KG1 (cell line): ENCODE data around the gene TMEM181.
"Not testable (repeated sequence)": the region's sequence is repeated elsewhere in the genome, so short reads cannot be mapped to it uniquely, and the experiment has no call there.

Experiments used
- DNase-seq: peaks from one replicate; lab custom pipeline; 2025; lab: John Stamatoyannopoulos, UW

The TMEM181 gene

GRCh38 chr6:158639056-158639455 is 79.2 kb downstream of the TMEM181 start:
- DNase-seq = no peak

- DNase-seq = no peak
Measured at GRCh38 chr6:158640519-158640918, 80.6 kb downstream of the TMEM181 start.

DNA sequence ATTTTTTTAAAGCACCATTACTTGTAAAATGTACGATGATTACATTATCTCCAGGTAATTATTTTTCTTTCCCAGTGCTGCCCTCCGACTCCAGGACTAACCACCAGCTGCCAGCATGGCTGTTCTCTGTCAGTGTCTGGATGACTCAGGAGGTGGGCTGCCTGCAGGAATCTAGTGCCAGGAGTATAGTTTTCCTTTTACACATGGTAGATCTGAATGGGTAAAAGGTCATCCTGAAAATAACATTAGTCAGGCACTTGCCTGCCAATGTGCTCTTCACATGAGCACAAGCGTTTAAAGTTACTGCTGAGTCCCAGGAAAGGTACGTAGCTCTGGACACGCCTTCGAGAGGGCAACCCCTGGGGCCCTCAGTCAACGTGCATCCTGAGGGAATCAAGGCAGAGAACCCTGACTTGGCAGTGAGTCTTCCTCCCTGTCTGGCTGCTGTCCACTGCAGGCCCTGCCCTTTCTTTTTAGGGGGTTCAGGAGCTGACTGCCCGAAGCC is 82.3 kb downstream of the TMEM181 start:
- no peak for DNase-seq

DNA sequence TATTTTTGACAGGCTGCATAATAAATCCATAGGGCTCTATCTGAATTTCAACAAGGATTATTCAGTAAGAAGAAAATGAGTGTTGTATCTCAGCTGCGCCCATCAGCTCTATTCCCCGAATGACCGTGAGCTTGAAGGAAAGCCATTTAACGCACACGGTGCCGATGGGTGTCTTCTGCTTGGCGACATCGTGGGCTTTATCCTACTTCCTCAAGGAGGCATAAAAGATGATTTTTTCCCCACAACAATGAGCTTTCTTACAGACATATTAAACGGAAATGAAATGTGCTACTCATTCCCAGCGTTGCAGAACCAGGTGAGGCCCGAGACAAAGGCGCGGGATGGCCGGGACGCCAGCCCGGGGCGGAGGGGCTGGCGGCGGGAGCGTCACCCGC is 83.9 kb downstream of the TMEM181 start:
- DNase-seq = no peak

GRCh38 chr6:158644231-158645063 is 84.6 kb downstream of the TMEM181 start, which contains the start of gene DYNLT1:
Gene DYNLT1 (minus strand): TSS chr6:158644743. CDS start chr6:158644708, 35 bp downstream.
- peak; percentile 54 for DNase-seq

DNA sequence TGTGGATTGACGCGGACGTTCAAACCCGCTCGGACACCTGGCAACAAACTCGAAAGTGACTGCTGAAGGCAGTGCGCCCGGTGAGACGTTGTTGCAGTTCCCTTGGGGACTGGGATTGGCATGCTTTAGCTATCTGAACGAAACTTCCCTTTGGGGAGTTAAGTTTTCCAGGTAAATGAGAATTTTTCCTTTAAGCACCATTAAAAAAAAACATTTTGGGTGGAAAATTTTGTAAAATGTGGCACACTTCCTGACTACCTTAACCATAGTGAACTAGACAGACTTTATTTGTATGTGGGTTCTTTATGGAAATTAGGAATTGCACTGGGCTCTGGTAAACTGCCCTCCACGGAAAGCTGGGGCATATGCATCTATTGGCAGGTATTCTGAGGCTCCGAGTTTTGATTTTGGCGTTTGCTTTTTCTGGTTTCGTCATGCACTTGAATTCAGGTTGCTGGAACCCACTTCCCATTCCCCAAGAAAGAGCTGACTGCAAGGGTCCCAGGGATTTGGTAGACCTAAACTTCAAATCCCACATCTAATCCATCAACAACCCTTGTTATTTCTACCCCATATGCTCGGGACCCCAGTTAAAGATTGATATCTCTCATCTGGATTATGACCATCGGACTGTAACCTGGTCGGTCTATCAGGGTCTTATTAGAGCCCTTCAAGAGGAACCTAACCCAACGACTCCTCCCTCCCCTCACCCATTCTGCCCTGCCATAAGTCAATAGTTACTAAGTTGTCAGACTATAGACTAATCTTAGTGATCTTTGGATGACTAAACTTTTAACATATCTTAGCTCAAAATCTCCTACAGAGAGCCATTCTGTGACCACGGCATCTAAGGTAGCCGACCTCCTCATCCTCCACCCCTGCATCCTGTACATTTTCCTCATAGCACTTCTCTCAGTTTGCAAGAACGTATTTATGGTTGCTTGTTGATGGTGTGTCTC is 85.5 kb downstream of the TMEM181 start:
- no peak for DNase-seq

DNA sequence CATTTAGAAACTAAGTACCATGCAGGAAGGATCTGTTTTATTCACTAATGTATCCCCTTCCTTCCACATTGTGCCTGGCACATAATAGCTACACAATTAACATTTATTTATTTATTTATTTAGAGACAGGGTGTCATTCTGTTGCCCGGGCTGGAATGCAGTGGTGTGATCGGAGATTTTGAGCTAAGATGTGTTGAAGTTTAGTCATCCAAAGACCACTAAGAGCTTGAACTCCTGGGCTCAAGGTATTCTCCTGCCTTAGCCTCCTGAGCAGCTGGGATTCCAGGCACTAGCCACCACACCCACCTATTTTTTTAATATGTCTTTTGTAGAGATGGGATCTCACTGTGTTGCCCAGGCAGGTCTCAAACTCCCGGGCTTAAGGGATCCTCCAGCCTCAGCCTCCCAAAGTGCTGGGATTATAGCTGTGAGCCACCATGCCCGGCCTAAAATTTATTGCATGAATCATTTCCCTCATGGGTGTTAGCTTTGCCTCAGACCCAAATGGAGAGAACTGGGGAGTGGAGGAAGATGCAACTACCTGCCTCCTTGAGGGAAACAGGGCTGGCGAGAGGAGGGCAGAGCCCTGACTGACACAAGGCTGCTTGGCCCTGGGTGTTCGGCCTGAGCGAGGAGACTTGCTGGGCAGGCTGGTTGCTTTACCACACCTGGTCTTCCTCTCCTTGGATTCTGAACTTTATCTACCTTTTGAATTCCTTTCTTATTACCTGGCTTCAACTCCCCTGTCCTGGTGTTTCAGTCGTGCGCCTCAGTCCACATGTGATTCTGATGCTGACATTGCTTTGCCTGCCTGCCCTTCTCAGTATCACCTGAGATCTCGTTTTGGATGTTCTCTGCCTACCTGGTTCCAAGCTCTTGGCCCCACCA is 86.4 kb downstream of the TMEM181 start:
- no peak for DNase-seq

DNA sequence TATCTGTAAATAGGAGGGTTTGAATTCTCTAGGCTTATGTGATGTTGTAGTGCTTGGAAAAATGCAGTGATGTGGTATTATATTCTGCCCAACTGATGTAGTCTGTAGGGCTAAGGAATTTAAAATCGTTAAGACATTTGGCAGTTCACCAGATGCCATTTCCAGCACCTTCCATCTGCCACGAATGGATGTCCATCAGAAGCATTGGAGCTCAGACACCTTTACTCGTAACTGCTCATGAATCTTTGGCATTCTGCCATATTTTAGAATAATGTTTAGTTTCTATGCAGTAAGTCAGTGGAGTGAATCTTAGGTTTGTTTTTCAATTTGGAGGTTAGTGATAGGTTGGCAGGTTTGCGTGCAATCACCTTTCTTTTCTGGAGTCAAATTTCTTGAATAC is 87.6 kb downstream of the TMEM181 start:
- no peak for DNase-seq

DNA sequence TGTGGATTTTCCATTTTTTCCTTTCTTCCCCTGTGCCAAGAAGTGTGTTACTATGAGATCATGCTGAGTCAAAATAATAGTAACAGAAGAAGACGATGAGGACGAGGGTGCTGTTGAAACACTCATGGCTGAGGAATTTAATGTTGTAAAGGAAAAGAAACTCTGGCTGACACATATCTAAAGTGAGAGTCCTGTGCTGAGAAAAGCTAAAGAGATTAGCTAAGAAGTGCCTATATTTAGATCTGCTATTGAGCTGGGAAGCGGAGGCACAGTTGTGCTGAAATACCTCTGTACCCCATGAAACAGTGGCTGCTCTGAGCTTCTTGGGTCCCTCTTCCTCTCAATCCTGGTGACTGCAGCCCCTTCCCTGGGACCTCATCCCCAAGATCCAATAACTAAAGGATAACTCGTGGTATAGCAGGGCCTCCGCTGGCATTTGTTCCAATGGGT is 88.8 kb downstream of the TMEM181 start:
- DNase-seq = no peak

DNA sequence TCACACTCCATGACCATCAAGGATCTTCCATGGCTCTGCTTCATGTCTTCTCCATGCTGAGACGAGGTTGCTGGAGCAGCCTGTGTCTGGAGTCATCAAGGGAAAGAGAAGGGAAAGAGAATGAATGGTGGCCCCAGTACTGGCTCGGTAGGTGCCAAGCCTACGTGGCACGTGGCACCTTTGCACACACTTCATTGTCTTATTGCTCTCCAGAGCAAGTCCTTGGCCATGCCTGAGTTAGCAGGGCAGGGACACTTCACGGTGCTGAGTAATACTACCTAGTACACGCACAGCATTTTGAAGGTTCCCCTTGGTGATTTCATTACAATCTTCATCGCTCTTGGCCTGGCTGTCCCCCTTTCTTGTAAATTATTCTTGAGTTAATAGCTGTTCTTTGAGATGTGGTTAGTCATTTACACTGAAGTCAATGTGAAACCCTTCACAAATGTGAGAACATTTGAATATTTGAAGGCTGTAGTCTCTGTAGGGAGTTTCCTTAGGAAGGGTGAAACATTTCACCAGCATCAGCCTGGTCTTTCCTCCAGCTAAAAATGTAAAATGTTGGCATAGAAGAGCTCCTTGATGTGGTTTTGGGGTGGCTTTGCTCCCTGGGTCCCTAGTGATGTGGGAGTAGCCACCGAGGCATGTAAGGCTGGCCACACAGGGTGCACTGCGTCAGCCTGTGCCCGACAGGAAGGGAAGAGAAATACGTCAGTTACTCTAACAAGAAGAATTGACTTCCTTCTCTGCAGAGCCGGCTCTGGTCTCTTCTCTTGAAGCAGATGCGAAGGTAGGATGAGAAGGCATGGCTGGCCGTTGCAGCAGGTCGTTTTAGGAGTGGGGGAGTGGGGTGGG is 89.6 kb downstream of the TMEM181 start, which contains the start of gene SYTL3:
Gene SYTL3 (plus strand): TSS at position 766 of the 855 bp plus-strand sequence. CDS start 13,215 bp downstream, outside the sequence.
- peak; percentile 42 for DNase-seq

DNA sequence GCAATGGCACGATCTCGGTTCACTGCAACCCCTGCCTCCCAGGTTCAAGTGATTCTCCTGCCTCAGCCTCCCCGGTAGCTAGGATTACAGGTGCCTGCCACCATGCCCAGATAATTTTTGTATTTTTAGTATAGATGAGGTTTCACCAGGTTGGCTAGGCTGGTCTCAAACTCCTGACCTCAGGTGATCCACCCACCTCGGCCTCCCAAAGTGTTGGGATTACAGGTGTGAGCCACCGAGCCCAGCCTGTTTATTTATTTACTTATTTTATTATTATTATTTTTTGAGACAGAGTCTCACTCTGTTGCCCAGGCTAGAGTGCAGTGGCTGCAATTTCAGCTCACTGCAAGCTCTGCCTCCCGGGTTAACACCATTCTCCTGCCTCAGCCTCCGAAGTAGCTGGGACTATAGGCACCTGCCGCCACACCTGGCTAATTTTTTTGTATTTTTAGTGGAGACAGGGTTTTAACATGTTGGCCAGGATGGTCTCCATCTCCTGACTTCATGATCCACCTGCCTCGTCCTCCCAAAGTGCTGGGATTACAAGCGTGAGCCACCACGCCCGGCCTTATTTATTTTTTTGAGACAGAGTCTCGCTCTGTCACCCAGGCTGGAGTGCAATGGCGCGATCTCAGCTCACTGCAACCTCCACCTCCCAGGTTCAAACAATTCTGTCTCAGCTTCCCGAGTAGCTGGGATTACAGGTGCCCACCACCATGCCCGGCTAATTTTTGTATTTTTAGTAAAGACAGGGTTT is 92.3 kb downstream of the TMEM181 start:
- DNase-seq = not testable (repeated sequence)

- DNase-seq = peak; percentile 20
Measured at GRCh38 chr6:158653577-158654354, 93.9 kb downstream of the TMEM181 start.

- DNase-seq = no peak
Measured at GRCh38 chr6:158654498-158654897, 94.6 kb downstream of the TMEM181 start.

- no peak for DNase-seq
Measured at GRCh38 chr6:158654960-158655489, 95.1 kb downstream of the TMEM181 start.

GRCh38 chr6:158655569-158656450 is 95.9 kb downstream of the TMEM181 start:
- DNase-seq = no peak

DNA sequence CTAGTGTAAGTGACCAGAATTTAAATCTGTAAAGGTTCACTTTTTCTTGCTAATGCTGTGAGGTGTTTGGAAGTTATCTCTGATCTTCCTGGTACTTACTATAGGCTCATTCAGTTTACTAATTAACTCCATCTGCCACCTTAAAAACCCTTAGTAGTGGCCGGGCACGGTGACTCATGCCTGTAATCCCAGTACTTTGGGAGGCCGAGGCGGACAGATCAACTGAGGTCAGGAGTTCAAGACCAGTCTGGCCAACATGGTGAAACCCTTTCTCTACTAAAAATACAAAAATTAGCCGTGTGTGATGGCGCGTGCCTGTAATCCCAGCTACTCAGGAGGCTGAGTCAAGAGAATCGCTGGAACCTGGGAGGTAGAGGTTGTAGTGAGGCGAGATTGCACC is 97.1 kb downstream of the TMEM181 start:
- not testable (repeated sequence) for DNase-seq

DNA sequence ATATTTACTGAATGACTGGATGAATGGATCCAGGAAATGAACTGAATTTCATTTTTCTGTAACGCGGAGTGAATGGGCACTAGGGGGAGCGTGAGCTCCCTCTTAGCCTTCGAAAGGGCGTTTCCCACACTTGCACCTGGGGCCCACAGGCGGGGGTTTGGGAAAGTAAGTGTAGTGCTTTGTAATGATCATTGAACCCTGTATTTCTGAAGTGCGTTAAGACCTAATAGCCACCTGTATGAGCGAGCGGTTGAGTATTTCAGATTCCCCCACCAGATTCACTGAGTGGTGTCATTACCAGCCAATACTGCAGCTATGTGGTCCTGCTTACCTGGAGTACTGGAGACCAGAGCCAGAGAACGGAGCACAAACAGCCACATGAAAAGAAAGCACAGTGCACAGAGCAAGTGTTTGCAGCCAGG is 100.5 kb downstream of the TMEM181 start:
- no peak for DNase-seq
